GM11168 (cell line): ENCODE results near the gene SCYGR3.

Source experiments
- in situ Hi-C: fragments of 300-500 bp; cut with MboI; formaldehyde crosslinking; loops from one replicate; pipeline ENCODE4 v1.12.0; 2022; ENCODE audit warnings: low sequenced_read_pairs; ENCODE audit not compliant: unreplicated experiment

SCYGR3 gene, protein sequence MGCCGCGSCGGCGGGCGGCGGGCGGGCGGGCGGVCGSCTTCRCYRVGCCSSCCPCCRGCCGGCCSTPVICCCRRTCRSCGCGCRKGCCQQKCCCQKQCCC

DNA sequence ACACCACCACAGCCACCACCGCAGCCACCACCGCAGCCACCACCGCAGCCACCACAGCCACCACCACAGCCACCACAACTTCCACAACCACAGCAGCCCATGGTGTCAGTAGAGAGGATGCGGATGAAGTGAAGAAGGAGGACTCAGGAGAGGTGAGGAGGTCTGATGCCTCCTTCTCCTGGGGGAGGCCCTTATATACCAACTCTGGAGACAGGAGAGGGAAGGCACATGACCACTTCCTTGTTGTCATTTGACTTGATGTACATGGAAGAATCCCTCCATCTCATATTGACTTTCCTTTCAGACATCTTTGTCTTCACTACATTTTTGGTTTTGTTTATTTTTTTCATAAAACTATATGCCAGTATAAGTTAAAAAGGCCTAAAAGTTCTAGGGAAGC lies at the start of gene SCYGR3:
Gene SCYGR3 (minus strand): TSS at position 101 of the 400 bp plus-strand sequence. CDS start 0 bp downstream, at position 101.
- in situ Hi-C loops: no loop called here

DNA sequence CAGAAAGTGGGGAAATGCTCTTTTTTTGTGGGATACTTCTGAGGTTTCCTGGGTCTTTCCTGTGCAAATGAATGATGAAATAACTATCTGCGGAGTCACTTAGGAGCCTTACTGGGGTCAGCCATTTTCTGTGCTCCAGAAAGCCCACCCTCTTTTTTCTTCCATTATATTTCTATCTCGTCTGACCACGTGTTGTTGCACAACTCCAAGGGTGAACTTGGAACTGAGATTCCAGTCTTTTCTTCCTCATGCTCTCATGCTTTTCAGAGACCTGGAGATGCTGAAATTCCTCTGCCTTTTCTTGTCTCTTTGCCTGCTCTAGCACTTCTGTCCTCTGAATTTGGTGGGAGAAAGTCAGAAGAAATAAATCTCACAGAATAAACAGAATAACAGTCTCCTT lies 47.2 kb upstream of the SCYGR3 start:
- in situ Hi-C loops: loop anchor here (5.0 kb wide), 1 partner anchor 205 kb away; no protein-coding TSS in a partner anchor

DNA sequence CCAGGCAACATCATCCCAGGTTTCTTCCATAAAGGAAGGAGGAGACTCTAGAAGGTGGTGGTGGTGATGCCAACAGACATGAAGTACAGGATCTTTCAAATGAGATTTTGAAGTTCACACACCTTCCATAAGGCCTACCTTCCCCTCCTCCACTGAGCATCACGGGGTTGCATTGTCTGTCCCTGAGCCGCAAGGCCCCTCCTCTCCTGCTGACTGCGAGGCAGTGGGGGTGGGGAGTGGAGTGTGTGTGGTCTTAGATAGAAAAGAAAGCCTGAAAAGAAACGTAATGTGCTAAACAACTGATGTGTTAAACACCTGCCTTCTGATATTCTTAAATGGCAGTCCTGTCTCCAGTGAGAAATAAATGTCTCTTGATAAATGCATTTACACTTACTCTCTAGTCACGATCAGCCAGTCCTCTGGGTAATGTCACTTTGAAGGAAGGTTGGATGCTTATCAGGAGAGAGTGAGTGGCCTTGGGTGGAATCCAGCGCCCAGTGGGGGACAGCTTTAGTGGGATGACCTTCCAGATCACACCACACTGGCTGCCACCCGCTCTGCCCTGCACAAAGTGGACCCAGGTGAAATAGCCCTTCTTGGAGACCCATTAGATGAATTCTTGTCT lies 46.5 kb upstream of the SCYGR3 start:
- in situ Hi-C loops: loop anchor here (5.0 kb wide), 1 partner anchor 206 kb away; no protein-coding TSS in a partner anchor

DNA sequence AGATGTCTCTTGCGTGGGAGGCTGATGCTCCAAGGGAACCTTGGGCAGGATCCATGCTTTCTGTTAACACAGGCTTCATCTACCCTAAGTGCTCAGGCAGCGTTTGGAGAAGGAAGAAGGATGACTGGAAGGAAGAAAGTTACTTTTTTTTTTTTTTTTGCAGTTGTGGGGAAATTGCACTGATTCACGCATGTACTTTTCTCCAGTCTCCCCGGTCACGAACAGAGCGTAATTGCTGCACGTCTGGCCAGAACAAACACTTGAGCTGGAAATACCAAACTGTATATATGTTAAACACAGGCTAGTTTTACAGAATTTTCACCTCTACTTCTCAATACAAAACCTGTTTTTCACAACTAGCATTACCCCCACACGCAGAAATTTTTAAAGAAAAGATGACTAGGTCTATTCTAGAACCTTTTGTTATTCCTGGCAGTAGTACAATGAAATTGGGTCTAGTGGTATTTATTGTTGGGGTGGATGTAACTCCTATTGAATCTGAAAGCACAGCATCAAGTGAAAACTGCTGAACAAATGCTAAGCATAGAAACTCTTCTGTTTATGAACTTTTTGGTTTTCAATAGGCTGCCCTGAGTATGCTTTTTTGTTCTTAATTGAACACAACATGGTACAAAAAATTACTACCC lies 42.7 kb upstream of the SCYGR3 start:
- in situ Hi-C loops: no loop called here

DNA sequence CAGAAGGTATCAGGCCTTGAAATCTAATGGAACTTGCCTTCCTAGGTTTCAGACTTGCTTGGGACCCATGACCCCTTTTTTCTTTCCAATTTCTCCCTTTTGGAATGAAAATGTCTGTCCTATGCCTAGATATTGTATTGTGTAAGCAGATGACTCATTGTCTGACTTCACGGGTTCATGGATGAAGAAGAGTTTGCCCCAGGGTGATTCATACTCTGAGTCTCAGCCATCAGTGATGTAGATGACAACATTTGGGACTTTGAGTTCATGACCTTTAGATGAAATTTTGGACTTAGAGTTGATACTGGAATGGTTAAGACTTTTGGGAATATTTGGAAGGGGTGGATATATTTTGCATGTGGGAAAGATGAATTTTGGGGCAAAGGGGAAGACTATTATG lies 40.8 kb upstream of the SCYGR3 start:
- in situ Hi-C loops: no loop called here

DNA sequence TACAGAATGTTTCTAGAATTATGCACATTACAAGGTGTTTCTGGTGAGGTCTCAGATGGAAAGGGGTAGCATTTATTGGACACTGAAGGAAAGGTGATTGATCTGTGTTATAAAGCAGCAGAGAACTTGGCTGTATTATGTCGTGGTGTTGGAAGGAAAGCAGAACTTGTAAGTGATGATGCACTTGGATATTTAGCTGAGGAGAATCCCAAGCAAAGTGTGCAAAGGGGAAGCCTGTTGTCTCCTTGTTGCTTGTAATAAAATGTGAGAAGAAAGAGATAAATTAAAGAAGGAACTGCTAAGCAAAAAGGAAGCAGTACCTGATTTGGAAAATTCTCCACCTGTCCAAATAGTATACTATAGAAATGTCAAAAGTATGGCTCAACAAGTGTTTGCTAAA lies 39.8 kb upstream of the SCYGR3 start:
- in situ Hi-C loops: no loop called here

DNA sequence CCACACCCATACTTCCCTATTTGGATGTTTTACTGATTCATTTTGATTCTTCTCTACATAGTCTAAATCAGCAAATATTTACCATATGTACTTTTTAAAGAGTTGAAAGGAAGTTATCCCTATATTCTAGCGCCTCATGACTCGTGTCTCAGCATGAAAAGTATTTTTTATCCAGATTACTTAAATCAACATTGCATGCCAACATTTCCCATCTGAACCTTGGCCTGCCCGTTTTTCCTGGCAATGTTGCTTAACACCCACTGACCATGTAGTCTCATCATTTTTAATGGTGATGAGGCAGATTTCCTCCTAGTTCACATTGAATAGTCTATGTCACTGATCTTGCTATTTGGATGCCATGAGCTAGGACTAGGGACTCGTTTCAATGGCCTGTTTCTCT lies 38.8 kb upstream of the SCYGR3 start:
- in situ Hi-C loops: no loop called here

DNA sequence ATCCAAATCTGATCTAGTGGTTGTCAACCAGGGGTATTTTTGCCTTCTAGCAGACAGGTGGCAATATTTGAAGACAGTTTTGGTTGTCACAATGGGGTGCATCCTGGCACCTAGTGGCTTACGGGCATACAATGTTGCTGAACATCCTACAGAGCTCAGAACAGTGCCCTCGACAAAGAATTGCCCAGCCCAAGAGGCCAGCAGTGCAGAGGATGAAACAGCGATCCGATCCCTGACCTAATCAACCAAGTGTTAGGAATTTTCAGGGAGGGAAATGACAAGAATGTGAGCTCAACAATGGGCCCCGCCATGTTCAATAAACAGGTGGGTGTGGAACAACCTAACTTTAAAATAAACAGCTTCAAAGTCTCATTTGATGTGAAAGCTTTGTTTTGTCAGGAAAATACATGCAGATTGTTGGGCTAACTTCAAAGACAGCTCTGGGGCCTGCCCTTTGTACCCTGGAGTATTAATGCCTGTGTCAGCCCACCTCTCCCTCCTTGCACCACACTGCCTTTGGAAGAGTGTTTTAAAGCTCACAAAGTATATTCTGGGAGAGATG lies 29.4 kb upstream of the SCYGR3 start:
- in situ Hi-C loops: no loop called here

DNA sequence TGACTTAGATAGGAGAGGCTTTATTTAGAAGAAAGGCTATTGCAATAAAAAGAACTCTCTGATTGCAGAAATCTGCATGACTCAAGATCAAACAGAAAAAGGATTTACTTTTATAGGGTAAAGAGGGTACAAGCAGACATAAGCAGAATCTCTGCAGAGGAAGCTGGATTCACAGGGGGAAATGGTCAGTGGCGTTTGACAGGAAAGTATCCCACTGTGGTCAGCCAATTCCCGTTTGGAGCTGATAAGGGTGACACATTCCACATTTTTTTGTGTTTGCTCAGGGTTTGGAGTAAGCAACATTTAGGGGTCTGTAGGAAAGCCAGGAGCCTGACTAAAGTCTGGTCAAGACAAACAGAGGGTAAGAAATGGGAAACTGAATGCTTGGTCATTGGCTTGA lies 28.0 kb upstream of the SCYGR3 start:
- in situ Hi-C loops: no loop called here

DNA sequence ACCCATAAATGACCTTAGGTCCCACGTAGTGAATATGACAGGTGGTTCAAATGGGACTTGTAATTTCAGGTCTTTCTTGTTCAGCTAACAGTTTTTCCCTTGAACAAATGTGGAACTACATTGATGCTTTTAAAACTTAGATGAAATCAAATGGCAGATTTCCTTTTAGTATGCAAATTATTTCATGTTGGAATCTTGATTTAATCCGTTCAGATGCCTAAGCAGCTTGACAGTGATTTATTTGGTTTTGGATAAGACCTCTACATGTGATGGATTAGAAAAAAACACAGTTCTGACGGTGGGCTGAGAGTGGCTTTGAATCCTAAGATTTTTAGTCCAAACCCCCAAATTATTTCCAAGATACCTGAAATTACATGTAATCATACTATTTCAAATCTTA lies 19.6 kb upstream of the SCYGR3 start:
- in situ Hi-C loops: no loop called here

DNA sequence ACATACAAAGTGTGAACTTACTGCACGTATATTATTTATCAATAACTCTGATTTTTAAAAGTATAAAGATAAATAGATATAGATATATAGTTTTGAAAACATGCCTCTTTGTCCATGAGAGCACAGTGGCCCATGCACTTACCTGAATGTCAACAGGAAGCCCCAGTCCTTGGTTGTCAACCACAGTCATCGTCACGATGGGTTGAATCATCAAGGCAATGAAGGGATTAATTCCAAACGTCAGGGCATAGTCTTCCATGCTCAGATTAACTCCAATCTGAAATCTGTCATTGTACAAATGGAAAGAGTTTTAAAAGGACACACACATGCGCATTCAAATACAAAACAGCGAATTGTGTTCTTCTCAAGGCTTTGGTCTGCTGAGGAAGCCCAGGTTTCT lies 18.2 kb upstream of the SCYGR3 start:
- in situ Hi-C loops: no loop called here

DNA sequence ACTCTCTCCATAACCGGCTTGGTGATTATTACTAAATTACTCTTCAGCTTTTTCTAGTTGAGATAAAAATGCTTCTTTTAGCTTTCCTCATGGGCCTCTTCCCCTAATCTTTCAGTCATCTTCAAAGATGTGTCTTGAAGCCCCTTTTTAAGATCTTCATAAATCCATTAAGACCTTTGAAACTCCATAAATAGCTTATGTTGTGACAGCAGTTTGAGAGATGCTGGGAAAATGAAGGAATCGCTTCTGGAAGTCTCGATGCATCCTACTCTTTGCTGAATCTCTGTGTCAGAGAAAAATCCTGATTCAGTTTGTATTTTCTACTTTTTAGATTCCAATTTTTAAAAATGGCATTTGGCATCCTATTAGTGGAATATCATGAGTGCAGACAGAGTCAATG lies 15.7 kb upstream of the SCYGR3 start:
- in situ Hi-C loops: no loop called here

DNA sequence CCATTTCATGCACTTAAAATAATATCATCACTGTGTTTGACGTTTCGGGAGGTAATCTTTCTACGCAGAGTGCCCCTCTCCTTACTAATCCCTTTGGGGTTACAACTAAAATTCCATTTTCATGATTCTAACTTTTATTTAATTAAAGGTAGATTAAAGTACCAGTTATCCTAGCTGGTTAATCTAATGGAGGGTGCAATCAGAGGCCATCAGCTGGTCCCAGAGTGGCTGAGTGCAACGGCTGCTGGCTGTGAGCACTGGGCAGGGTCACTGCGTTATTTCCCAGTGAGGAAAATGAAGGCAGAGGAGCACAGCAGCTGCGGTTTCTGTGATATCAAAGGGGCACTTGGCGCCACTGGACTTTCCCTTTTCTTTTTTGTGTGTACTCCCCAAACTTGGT lies 14.8 kb upstream of the SCYGR3 start:
- in situ Hi-C loops: no loop called here

DNA sequence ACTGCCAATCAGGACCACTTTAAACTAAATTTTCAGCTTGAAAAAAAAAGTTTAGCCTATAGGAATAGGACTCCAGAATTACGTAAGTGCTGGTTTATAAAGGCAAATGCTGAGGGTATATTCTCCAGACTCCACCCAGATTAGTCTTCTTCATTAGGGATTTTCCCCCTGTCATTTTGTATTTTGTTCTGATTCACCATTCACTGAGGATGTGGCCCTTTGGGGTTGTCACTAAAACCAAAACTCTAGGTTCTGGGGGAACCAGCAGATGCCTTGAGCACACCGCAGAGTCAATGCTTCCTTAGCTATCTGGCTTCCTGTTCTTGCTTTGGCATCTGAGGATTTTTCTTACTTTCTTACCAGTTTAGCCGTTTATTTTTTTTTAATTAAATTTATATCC lies 13.1 kb upstream of the SCYGR3 start:
- in situ Hi-C loops: no loop called here

DNA sequence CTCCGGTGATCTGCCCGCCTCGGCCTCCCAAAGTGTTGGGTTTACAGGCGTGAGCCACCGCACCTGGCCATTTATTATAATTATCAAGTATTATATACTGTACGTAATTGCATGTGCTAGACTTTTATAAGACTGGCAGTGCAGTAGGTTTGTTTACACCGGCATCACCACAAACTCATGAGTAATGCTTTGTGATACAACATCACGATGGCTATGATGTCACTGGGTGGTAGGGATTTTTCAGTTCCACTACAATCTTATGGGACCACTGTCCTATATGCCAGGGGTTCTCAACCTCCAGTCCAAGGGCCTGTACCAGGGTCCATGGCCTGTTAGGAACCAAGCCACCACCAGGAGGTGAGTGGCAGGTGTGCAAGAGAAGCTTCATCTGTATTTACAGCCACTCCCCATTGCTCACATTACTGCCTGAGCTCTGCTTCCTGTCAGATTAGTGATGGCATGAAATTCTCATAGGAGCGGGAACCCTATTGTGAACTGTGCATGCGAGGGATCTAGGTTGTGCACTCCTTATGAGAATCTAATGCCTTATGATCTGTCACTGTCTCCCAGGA lies 12.0 kb upstream of the SCYGR3 start:
- in situ Hi-C loops: no loop called here

DNA sequence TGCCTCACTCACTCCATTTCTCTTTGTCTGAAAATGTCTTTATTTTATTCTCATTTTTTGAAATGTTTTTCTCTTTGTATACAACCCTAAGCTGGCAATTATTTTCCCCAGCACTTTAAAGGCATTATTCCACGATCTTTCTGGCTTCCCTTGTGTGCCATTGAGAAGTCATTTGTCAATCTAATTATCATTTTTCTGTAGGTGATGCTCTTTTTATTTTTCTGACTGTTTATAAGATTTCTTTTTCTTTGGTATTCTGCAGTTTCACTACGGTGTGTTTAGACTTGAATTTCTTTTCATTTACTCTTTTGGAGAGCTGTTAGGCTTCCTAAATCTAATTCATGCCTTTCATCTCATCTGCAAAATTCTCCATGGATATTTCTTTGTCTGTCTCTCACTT lies 10.8 kb upstream of the SCYGR3 start:
- in situ Hi-C loops: no loop called here

DNA sequence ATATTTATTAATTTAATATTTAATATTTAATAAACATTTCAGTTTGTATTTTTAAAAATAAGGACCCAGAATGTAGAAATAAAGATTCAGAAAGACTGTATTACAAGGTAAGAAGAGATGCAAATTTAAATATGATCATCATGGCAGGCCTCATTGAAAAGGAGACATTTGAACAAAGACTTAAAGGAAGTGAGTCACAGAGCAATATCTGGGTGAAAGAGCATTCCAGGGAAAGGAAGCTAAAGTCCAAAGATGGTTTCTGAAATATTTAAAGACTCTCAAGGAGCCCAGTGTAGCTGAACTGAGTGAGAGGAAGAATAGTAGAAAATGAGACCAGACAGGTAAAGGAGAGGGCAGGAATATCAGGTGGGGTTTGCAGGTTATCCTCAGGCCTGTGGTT lies 8.6 kb upstream of the SCYGR3 start:
- in situ Hi-C loops: no loop called here

DNA sequence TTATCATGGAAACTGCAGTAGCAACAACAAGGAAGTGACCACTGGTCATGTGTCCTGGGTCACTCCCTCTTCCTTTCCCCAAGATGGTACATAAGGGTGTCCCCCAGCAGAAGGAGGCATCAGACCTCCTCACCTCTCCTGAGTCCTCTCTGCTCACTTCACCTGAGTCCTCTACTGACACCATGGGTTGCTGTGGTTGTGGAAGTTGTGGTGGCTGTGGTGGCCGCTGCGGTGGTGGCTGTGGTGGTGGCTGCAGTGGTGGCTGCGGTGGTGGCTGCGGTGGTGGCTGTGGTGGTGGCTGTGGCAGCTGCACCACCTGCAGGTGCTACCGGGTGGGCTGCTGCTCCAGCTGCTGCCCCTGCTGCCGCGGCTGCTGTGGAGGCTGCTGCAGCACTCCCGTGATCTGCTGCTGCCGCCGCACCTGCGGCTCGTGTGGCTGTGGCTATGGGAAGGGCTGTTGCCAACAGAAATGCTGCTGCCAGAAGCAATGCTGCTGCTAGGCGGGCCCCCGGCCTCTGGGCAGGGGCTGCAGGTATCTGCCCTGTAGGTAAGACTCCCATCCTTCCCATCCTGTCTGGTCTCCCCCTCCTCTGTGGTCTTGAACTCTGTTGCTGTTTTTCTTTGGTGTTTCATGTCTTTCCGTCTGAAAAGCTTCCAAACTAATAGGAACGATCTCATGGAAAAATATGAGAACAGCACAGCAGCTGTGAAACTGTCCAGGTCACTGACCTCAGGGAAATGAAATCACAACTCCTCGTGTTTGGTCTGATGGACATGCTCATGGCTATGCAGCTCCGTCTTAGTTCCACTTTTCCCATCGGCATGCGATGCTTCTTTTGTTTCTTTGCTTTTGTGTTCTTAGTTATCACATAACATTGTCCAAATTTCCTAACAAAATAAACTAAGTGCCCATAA lies 2.9 kb upstream of the SCYGR3 start, which contains the start of gene SCYGR4:
Gene SCYGR4 (plus strand): TSS at position 183 of the 915 bp plus-strand sequence. CDS start 0 bp downstream, at position 183.
- in situ Hi-C loops: no loop called here

DNA sequence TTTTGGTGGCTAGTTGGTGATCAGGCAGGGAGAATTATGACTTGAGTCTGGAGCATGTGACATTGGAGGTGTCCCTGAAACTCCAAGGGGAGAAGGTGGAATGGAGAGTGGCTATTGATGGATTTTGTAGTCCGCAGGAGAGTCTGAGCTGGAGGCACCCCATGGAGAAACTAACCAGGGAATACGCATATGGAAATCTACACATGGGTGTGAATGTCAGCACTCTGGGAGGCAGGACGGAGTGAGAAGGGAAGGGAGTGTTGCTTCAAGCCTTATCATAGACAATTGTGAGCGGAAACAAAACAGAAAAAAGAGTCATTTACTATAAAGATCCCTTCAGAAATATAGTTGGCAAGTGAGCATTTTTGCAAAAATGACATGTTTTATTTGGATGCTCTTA lies 2.0 kb upstream of the SCYGR3 start:
- in situ Hi-C loops: no loop called here

DNA sequence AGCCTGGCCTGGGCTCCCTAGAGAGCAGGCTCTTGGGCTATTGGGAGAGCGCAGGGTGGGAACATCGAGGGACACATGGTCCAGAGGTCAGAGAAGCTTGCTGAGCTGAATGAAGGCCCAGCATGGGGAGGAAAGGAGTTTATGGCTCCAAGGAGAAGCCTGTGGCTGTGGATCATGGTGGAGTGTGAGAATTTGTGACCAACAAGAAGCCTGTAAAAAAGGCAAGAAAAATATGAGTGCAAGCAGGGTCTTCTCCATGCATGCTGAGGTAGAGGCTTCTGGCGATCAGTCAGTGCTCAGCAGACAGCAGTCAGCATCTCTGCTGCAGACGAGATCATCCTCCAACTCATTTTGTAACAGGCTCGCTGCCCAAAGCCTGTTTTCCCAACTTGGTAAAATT lies 1.3 kb upstream of the SCYGR3 start:
- in situ Hi-C loops: no loop called here
